NCI-H1092 (cell line): ENCODE data around the gene IMMP2L.

Source experiments
- DNase-seq: peaks from one replicate; lab custom pipeline; 2025; lab: John Stamatoyannopoulos, UW

The IMMP2L gene

GRCh38 chr7:111212857-111213523, 349.3 kb downstream of the IMMP2L start:
- DNase-seq: no peak

GRCh38 chr7:111210996-111211395, 351.3 kb downstream of the IMMP2L start:
- no peak for DNase-seq

GRCh38 chr7:111210043-111210442, 352.2 kb downstream of the IMMP2L start:
- DNase-seq: no peak

GRCh38 chr7:111205251-111205650, 357.0 kb downstream of the IMMP2L start:
- DNase-seq: no peak

GRCh38 chr7:111202321-111202720, 360.0 kb downstream of the IMMP2L start:
- no peak for DNase-seq

- no peak for DNase-seq
Measured at GRCh38 chr7:111199643-111200042, 362.6 kb downstream of the IMMP2L start.

- DNase-seq: no peak
Measured at GRCh38 chr7:111198255-111198654, 364.0 kb downstream of the IMMP2L start.

- DNase-seq: no peak
Measured at GRCh38 chr7:111196655-111197054, 365.6 kb downstream of the IMMP2L start.

- DNase-seq: no peak
Measured at GRCh38 chr7:111192614-111193413, 369.5 kb downstream of the IMMP2L start.

GRCh38 chr7:111190804-111191203, 371.5 kb downstream of the IMMP2L start:
- DNase-seq: no peak

- DNase-seq: no peak
Measured at GRCh38 chr7:111184987-111185386, 377.3 kb downstream of the IMMP2L start.

- no peak for DNase-seq
Measured at GRCh38 chr7:111183321-111183720, 379.0 kb downstream of the IMMP2L start.

- no peak for DNase-seq
Measured at GRCh38 chr7:111180338-111180737, 382.0 kb downstream of the IMMP2L start.

- no peak for DNase-seq
Measured at GRCh38 chr7:111175908-111176441, 386.3 kb downstream of the IMMP2L start.

GRCh38 chr7:111174510-111174909, 387.8 kb downstream of the IMMP2L start:
- no peak for DNase-seq

- no peak for DNase-seq
Measured at GRCh38 chr7:111173990-111174389, 388.3 kb downstream of the IMMP2L start.

- DNase-seq: no peak
Measured at GRCh38 chr7:111173528-111173927, 388.8 kb downstream of the IMMP2L start.

- DNase-seq: no peak
Measured at GRCh38 chr7:111172564-111173257, 389.6 kb downstream of the IMMP2L start.

GRCh38 chr7:111168182-111168581, 394.1 kb downstream of the IMMP2L start:
- DNase-seq: peak; percentile 87

GRCh38 chr7:111164442-111164841, 397.9 kb downstream of the IMMP2L start:
- DNase-seq: no peak

- DNase-seq: no peak
Measured at GRCh38 chr7:111162692-111163091, 399.6 kb downstream of the IMMP2L start.

GRCh38 chr7:111160297-111160696, 402.0 kb downstream of the IMMP2L start:
- DNase-seq: no peak

- DNase-seq: no peak
Measured at GRCh38 chr7:111159426-111159825, 402.9 kb downstream of the IMMP2L start.
